Stimulated activated naive B cell treated with anti-CD40 and anti-IgM and Interleukin-4, amounts not matched to agents 10 μg/mL and 1 μg/mL and 100 μg/mL, for 72 hours (primary cell): Measurements from ENCODE around the gene ASTN2.
A peak's percentile ranks its signal among the peaks of the same experiment; 100 is the strongest.

Experiments
- ATAC-seq, 2 donors: fragments of 150-1000 bp; cut with Tn5 transposase; replicated peaks; 2 replicates each; pipeline ENCODE4 v1.10.0; 2021; ENCODE audit warnings: moderate library complexity in 1 of 2
- DNase-seq: peaks from one replicate; pipeline ENCODE4 v3.0.0; 2021
- H3K27ac Mint-ChIP-seq: one replicate; pipeline ENCODE4 v1.8.0; 2022; ENCODE audit warnings: mild to moderate bottlenecking, mixed read lengths
- H3K27me3 Mint-ChIP-seq, 2 donors: one replicate each; pipeline ENCODE4 v1.8.0; 2022; ENCODE audit warnings: mixed read lengths in 2 of 2
- H3K36me3 Mint-ChIP-seq, 2 donors: one replicate each; pipeline ENCODE4 v1.8.0; 2022; ENCODE audit warnings: mixed read lengths in 2 of 2, mild to moderate bottlenecking in 1 of 2
- H3K4me1 Mint-ChIP-seq, 2 donors: one replicate each; pipeline ENCODE4 v1.8.0; 2022; ENCODE audit warnings: mixed read lengths in 2 of 2, mild to moderate bottlenecking in 1 of 2
- H3K4me3 Mint-ChIP-seq, 2 donors: one replicate each; pipeline ENCODE4 v1.8.0; 2022; ENCODE audit warnings: mild to moderate bottlenecking in 2 of 2, mixed read lengths in 2 of 2, moderate library complexity in 1 of 2
- H3K9me3 Mint-ChIP-seq, 2 donors: one replicate each; pipeline ENCODE4 v1.8.0; 2022; ENCODE audit warnings: mixed read lengths in 2 of 2, mild to moderate bottlenecking in 1 of 2

Gene ASTN2

DNA sequence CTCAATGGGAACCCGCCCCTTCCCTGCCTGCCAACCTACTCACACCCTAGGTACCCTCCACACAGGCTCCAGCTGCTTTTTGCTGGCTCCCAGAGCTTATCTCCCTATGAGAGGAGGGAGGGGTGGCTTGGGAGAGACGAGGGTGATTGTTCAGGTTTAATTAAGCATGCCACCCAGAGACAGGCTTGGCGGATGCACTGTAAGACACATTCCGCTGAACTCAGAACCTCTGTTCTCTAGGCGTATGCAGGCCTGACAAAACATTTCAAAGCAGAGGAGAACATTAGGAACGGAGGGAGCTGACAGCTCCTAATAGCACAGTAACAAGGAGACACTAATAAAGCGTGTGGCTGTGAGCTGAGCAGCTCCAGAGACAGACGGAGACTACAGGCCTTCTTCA is 647.6 kb downstream of the ASTN2 start:
- no peak for ATAC-seq
- Mint-ChIP-seq H3K27ac (no peak overlapping the region), H3K4me3 (no peak overlapping the region)

DNA sequence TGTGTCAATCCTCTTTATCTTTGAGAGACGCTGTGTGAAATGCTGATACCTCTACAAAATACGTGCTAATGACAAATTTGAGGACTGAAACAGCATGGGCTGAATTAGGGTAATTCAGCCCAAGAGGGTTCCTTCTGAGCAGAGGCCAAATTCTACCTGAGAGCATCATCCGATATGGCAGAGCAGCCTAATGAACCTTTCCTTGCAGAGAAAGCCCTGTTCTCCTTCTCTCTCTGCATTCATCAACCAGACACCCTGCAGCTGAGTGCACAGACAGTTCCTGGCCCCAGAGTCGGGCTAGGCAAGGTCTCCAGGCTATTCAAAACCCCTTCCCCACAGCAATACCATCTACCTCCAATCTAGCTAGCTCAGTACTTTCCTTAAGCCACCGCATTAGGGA is 649.8 kb downstream of the ASTN2 start:
- no peaks in the 10 kb centered on the region for H3K4me1 Mint-ChIP-seq
- H3K27me3 Mint-ChIP-seq = no peaks in the 10 kb centered on the region
- no peak overlapping the region for H3K4me3 Mint-ChIP-seq
- no peaks in the 10 kb centered on the region for H3K9me3 Mint-ChIP-seq
- H3K27ac Mint-ChIP-seq = no peak overlapping the region
- no peaks in the 10 kb centered on the region for H3K36me3 Mint-ChIP-seq
- DNase-seq (no peak), ATAC-seq (no peak)

More for the DNA sequence above, 647.6 kb downstream of the ASTN2 start:
- DNase-seq = no peak
- H3K9me3 Mint-ChIP-seq = peaks cover 0 to under 1% of the 10 kb centered on the region in 2 donors
- no peaks in the 10 kb centered on the region for H3K4me1 Mint-ChIP-seq
- H3K27me3 Mint-ChIP-seq = no peaks in the 10 kb centered on the region
- no peaks in the 10 kb centered on the region for H3K36me3 Mint-ChIP-seq

DNA sequence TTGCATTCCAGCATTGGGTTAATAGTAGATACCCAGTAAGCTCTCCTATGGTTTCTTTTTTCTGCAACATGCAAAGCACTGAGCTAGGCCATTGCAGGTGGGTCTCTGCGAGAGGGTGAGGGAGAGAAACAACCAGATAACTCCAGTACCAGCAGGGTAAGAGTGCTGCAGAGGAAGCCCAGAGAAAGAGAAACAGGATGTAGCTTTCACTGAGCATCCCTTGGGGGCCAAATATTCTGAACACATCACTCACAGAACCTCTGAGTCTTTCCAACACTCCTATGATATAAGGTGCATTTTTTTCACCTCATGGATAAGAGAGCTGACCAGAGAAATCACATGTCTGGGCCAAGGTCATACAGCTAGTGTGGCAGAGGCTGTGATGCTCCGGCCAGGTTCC is 651.1 kb downstream of the ASTN2 start:
- DNase-seq = no peak
- no peak overlapping the region for H3K4me3 Mint-ChIP-seq
- ATAC-seq = no peak
- no peaks in the 10 kb centered on the region for H3K27me3 Mint-ChIP-seq
- no peak overlapping the region for H3K27ac Mint-ChIP-seq
- no peaks in the 10 kb centered on the region for H3K9me3 Mint-ChIP-seq
- H3K36me3 Mint-ChIP-seq = no peaks in the 10 kb centered on the region
- H3K4me1 Mint-ChIP-seq = no peaks in the 10 kb centered on the region

DNA sequence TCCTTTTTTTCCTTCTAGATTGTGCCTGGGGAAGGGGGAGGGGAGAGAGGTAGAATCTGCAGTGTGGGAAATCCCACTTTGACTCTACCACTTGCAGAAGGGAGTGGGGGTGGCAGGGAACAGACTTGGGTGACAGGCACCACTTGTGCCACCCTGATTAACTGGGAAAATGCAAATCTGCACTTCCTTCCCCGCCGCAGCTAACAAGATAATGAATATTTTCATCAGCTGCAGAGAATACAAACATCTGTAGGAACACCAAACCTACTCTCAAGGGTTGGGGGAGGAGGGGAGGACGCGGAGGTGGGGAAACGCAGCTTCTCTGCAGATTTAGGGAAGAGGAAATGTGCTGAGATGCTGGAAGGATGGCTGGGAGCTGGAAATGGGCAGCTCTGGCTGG is 654.2 kb downstream of the ASTN2 start:
- Mint-ChIP-seq H3K4me1 (no peaks in the 10 kb centered on the region), H3K9me3 (peaks cover under 1 to 1% of the 10 kb centered on the region in 2 donors), H3K36me3 (no peaks in the 10 kb centered on the region), H3K4me3 (no peak overlapping the region), H3K27me3 (peaks cover 5 to 13% of the 10 kb centered on the region in 2 donors), H3K27ac (no peak overlapping the region)
- DNase-seq = no peak
- ATAC-seq = no peak

DNA sequence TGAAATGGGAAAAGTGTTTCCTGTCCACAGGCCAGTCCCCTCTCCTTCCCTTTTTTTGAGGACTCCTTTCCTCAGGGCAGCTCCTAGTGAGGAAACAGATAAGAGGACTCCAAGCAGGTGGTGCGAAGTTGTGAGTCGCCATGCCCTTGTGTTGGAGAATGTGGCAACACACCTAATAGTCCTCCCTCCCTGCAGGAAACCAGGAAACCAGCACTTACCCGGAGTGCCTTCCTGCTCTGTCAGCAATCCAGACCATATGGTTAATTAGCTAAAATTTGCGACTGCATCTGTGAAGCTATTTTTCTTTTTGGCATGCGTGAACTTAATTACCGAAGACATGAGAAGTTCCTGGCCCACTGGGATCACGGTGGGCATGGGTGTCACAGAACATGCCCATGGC is 657.8 kb downstream of the ASTN2 start:
- Mint-ChIP-seq H3K27me3 (peaks cover 7 to 13% of the 10 kb centered on the region in 2 donors), H3K4me1 (peaks cover 0 to 4% of the 10 kb centered on the region in 2 donors), H3K27ac (no peak overlapping the region), H3K4me3 (no peak overlapping the region), H3K9me3 (peaks cover 2 to 4% of the 10 kb centered on the region in 2 donors), H3K36me3 (no peaks in the 10 kb centered on the region)
- no peak for DNase-seq
- no peak for ATAC-seq

DNA sequence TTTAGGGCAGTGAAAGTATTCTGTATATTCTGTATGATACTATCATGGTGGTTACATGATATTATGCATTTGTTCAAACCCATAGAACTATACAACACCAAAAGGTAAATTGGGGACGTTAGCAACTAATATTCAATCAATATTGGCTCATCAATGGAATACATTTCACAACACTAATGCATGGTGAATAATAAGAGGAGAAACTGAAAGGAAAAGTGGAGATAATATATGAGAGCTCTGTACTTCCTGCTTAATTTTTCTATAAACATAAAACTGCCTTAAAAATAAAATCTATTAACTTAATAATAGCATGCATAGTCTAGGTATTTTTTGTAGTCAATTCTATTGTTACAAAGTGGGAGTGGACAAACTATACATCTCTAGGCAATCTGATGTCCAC is 661.5 kb downstream of the ASTN2 start:
- H3K27ac Mint-ChIP-seq = no peak overlapping the region
- peaks cover 2 to 4% of the 10 kb centered on the region in 2 donors for H3K9me3 Mint-ChIP-seq
- H3K4me1 Mint-ChIP-seq = peaks cover 0 to 4% of the 10 kb centered on the region in 2 donors
- ATAC-seq (no peak), DNase-seq (no peak)
- no peaks in the 10 kb centered on the region for H3K36me3 Mint-ChIP-seq
- H3K4me3 Mint-ChIP-seq = no peak overlapping the region
- peaks cover 20 to 23% of the 10 kb centered on the region in 2 donors for H3K27me3 Mint-ChIP-seq

DNA sequence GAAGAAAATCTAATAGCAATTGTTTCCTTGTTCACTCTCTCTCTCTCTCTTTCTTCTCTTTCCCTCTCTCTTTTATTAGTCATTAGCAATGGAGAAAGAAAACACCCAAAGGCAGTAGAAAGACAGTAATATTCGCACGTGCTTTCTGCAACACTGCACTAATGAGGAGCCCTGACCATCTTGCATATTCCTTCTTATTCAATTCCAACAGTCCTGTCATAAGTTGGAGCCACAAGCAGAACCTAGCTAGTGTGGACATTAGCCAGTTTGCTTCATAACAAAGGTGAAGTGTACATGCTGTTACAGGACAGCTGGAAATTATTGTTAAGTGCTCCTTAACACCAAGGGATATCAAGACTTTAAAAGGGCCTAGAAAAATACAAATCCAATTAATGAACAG is 664.3 kb downstream of the ASTN2 start:
- Mint-ChIP-seq H3K27ac (no peak overlapping the region), H3K9me3 (peaks cover under 1 to 1% of the 10 kb centered on the region in 2 donors), H3K4me1 (peaks cover 0 to 4% of the 10 kb centered on the region in 2 donors), H3K36me3 (no peaks in the 10 kb centered on the region), H3K27me3 (peaks cover 11 to 20% of the 10 kb centered on the region in 2 donors), H3K4me3 (no peak overlapping the region)
- ATAC-seq (no peak), DNase-seq (no peak)

DNA sequence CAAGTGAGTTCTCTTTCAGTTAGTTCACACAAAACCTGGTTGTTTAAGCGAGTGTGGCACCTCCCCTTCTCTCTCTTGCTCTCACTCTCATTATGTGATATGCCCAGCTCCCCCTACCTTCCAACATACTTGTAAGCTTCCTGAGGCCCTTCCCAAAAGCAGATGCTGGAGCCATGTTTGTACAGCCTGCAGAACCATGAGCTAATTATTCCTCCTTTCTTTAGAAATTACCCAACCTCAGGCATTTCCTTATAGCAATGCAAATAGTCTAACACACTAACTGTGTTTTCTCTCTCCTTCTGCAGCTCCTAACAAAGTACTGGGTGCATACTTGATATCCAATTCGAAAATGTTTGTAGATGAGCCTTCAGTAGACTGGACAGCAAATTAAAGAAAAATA is 665.1 kb downstream of the ASTN2 start:
- no peak for ATAC-seq

DNA sequence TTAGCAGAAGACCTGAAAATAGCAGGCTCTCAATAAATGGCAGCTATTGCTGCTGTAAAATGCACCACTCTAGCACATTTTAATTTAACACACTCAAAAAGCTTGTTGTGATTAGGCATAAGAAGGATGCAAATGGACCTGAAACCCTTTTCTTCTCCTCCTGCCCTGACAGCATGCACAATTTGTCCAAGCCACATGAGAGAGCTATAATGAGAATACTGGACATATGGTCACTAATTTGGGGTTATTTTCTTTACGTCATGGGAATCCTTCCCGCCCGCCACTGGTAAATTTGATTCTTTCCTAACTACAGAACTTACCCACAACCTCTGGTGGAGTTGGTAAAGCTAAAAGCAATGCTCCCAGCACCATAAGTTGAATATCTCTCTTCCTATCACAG is 665.7 kb downstream of the ASTN2 start:
- peaks cover 0 to 4% of the 10 kb centered on the region in 2 donors for H3K4me1 Mint-ChIP-seq
- H3K9me3 Mint-ChIP-seq = no peaks in the 10 kb centered on the region
- no peak overlapping the region for H3K4me3 Mint-ChIP-seq
- no peaks in the 10 kb centered on the region for H3K36me3 Mint-ChIP-seq
- ATAC-seq (no peak), DNase-seq (no peak)
- H3K27me3 Mint-ChIP-seq = peaks cover 11 to 19% of the 10 kb centered on the region in 2 donors
- no peak overlapping the region for H3K27ac Mint-ChIP-seq

More for the DNA sequence above, 665.1 kb downstream of the ASTN2 start:
- no peak for DNase-seq
- Mint-ChIP-seq H3K4me3 (no peak overlapping the region), H3K27me3 (peaks cover 11 to 19% of the 10 kb centered on the region in 2 donors), H3K4me1 (peaks cover 0 to 4% of the 10 kb centered on the region in 2 donors), H3K36me3 (no peaks in the 10 kb centered on the region), H3K9me3 (no peaks in the 10 kb centered on the region), H3K27ac (no peak overlapping the region)

DNA sequence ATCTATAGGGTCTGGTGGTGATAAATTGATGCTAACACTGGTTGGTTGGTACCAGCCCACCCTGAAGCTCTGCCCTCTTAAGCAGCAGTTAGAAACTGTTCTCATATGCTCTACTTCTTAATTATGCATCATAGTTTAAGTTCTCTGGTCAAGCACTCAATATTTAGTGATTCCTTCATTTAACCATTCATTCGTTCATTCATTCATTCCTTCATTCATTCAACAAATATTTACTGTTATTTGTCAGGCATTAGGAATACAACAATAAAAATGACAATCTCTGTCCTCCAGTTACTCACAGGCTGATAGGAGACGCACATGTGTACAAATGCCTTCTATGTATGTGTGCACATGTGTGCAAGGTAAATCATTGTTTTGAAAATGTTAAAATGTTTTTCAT is 673.1 kb downstream of the ASTN2 start:
- Mint-ChIP-seq H3K27ac (no peak overlapping the region), H3K9me3 (peaks cover 0 to 6% of the 10 kb centered on the region in 2 donors), H3K4me1 (peaks cover 4 to 7% of the 10 kb centered on the region in 2 donors), H3K4me3 (no peak overlapping the region), H3K27me3 (peaks cover 12 to 13% of the 10 kb centered on the region in 2 donors), H3K36me3 (no peaks in the 10 kb centered on the region)
- DNase-seq (no peak), ATAC-seq (no peak)

DNA sequence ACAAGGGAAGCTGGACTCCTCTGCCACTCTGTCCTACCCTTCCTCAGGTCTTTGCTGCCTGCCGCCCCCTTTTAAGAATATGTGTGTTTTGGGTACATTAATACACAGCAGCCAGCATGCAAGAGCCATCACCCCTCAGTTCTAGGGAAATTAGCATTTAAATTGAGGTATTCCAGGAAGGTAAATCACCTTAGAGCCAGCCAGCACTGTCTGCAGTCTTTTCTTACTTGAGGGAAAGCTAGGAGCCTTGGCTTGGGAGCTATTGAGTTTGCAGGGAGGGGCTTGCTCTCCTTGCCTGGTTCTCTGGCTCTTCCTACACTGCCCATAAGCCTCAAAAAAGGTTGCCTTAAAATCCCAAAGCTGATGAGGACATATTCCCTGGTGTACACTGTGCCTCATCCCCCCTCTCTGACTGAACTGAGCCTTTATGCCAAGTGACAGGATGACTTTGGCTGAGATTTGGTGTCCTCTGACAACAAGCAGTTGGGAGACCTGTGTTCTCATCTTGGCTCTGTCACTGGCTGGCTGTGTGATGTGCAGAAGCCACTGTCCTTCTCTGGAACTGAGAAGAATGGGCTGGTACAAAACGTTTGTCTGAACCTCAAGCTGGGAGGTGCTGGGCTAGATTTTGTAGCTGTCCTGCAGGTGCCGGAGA is 673.6 kb downstream of the ASTN2 start:
- DNase-seq (no peak), ATAC-seq (no peak)
- Mint-ChIP-seq H3K4me1 (peaks cover 5 to 9% of the 10 kb centered on the region in 2 donors), H3K27me3 (peaks cover 15 to 17% of the 10 kb centered on the region in 2 donors), H3K4me3 (no peak overlapping the region), H3K27ac (no peak overlapping the region), H3K36me3 (no peaks in the 10 kb centered on the region), H3K9me3 (peaks cover 0 to 7% of the 10 kb centered on the region in 2 donors)

DNA sequence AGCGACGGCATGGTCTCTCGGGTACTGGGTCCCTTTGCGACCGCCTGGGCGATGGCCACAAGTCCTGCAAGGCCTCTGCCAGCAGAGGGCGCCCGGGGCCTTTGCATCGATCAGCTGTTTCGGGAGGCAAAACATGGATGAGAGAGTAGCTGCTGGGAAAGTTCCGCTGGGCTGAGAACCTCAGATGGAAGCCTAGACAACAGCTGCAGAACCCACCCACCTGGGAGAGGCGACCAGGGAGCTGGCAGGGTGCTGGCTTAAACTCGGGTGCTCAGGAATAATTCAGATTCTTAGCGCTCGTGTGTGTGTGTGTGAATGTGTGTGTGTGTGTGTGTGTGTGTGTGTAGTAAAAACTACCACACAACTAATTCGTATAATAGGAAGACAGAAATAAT is 677.7 kb downstream of the ASTN2 start:
- Mint-ChIP-seq H3K27ac (no peak overlapping the region), H3K27me3 (peaks cover 27 to 35% of the 10 kb centered on the region in 2 donors), H3K36me3 (no peaks in the 10 kb centered on the region), H3K4me1 (peaks cover 5 to 9% of the 10 kb centered on the region in 2 donors), H3K4me3 (no peak overlapping the region), H3K9me3 (peaks cover 0 to 5% of the 10 kb centered on the region in 2 donors)
- DNase-seq = peak; percentile 18
- peak; percentile 58 to 65 for ATAC-seq

DNA sequence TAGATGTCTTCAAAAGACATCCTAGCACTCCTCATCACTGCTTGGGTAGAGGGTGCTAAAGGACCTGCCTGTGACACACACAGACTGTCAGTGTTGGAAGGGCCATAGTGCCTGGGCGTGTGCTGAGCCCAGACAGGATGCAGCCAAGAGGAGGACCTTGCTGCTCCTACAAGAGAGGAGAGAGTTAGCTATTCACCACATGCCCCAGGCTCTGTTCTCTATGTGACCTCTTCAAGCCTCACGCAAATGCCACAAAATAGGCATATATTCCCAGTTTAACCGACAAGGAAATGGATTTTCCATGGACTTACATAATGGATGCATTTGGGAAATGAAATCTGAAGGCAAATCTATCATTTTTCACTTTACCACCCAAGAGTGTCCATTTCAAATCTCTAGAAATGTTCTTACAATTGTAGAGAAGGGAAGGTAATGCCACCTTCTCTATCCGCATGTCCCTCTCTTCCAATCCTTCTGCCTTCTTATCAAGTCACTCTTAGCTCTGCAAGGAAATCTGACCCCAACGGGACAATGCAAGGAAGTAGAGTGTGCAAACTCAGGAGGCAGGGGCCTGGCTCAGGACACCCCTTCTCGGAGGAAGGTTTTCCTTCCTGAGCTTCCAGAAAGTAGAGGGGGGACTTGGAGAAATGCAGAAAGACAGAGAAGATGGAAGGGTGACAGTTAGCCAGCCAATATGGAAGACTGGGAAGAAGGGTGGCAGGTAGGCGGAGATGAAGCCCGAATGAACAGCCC is 678.3 kb downstream of the ASTN2 start:
- H3K27ac Mint-ChIP-seq = no peak overlapping the region
- ATAC-seq = no peak

DNA sequence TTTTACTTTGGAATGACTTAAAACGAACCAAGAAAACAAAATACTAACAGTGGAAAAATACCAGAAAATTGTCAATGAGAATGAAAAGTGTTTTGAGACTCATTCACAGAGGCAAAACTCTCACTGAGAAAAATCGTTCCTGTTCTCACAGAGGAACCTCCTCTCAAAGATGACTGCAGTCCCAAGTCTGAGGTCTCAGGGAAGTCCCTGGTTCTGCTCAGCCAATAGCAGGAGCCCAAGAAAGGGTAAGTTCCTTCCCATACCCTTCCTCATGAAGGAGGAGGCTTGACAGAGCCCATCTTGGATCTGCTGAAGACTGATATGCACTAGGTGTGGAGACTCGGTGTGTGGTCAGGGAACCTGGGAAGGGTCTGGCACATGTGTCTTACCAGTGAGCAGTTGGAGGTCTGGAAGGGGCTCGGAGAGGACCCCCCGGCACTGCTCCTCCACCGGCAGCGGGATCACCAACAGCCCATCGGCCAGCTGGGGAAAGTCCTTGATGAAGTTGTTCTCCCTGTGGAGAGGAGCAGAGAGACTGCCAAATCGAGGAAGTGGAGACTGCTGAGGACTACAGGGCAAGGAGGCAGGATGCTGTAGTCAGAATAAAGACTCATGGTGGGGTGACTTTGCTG is 681.7 kb downstream of the ASTN2 start:
- H3K27ac Mint-ChIP-seq = no peak overlapping the region
- H3K4me3 Mint-ChIP-seq = no peak overlapping the region
- H3K9me3 Mint-ChIP-seq = peaks cover 0 to 5% of the 10 kb centered on the region in 2 donors
- ATAC-seq (no peak), DNase-seq (no peak)
- H3K36me3 Mint-ChIP-seq = no peaks in the 10 kb centered on the region
- peaks cover 27 to 35% of the 10 kb centered on the region in 2 donors for H3K27me3 Mint-ChIP-seq
- H3K4me1 Mint-ChIP-seq = peaks cover 5 to 9% of the 10 kb centered on the region in 2 donors

More for the DNA sequence above, 678.3 kb downstream of the ASTN2 start:
- Mint-ChIP-seq H3K4me3 (no peak overlapping the region), H3K36me3 (no peaks in the 10 kb centered on the region), H3K4me1 (peaks cover 5 to 9% of the 10 kb centered on the region in 2 donors), H3K9me3 (peaks cover 0 to 5% of the 10 kb centered on the region in 2 donors), H3K27me3 (peaks cover 27 to 35% of the 10 kb centered on the region in 2 donors)
- DNase-seq = no peak
